HG03571 (cell line): ENCODE results near the gene NCOA6.

ENCODE experiments used
- ATAC-seq: cut with Tn5 transposase; IDR thresholded peaks from one replicate; pipeline ENCODE4 v1.9.1; 2021; ENCODE audit not compliant: unreplicated experiment

NCOA6 gene

DNA sequence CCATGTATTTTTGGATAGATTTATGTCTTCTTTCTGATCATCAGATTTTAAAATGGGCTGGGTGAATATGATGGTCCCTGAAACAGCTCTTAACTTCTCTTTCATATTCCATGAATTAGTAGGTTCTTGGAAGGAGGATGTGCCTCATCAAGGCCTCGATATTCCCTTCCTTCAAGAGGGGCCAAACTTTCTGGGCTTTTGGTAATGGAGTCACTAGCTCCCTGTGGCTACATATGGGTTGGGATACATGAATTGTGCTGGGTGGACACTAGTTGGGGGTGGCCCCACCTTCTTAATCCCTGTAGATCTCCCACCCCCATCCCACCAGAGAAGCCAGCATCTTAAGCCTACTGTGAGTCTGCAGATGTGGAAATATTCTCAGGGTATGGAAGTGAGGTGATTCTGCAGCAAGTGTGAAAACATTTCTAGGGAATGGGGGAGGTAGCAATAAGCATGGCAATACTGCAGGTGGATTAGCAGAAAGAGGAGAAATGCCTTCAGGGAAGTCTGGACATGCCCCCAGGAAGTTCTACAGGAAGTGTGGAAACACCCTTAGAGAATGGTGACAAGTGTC is 119.1 kb downstream of the NCOA6 start:
- no peak for ATAC-seq

DNA sequence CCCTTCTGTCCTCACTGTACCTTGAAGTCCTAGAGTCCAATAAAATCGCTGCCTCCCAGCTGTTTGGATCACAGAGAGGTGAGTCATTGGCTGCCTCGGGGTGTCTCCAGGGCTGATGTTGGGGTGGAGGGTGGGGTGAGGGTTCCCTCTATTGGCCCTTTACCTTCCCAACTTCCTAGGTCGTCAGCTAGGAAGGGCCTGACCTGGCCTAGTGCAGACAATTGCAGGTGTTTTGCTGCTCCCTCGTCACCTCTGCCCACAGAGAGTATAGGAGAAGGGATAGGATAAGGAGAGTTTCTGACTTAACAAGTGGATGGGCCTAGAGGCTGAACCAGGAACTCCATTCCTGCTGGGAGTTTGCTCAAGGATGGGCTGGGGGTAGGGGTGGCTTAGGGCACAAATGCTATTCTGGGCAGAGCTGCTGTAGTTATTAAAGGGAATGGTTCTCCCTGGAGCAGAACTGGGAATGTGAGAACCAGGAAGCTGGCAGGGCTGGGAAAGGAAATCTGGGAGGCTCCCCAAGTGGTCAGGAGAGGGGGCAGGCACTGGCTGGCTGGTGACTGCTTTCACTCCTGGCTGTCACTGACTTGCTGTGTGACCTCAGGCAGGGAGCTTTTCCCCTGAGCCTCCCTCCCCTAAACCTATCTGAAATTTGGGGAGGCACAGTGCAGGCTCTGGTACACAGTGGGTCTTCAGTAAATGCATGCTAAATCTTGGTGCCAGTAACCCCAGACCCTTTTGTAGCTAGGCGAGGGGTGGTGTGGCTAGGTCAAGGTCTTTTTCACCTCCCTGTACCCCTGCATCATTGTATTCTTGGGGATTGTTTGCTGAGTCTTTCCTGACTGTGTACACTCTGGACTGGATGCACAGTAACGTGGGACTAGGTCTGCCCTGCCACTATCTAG is 119.8 kb downstream of the NCOA6 start:
- no peak for ATAC-seq

DNA sequence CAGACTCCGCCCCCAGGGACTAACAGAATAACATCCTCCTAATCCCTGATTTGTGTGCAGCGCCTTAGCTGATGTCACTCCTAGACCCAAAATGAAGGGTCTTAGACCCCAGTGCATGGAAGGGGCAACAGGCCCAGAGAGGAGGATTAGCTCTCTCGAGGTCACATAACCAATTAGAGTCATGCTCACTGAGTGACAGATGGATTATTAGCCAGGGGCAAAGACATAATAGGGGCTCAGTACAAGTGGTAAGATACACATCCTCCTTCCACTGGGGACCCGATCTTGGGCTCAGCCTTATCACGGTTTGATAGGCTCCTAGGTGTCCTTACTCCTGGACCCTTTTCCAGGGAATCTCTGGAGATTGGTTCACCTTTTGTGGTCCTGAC is 120.4 kb downstream of the NCOA6 start:
- ATAC-seq, result no peak

DNA sequence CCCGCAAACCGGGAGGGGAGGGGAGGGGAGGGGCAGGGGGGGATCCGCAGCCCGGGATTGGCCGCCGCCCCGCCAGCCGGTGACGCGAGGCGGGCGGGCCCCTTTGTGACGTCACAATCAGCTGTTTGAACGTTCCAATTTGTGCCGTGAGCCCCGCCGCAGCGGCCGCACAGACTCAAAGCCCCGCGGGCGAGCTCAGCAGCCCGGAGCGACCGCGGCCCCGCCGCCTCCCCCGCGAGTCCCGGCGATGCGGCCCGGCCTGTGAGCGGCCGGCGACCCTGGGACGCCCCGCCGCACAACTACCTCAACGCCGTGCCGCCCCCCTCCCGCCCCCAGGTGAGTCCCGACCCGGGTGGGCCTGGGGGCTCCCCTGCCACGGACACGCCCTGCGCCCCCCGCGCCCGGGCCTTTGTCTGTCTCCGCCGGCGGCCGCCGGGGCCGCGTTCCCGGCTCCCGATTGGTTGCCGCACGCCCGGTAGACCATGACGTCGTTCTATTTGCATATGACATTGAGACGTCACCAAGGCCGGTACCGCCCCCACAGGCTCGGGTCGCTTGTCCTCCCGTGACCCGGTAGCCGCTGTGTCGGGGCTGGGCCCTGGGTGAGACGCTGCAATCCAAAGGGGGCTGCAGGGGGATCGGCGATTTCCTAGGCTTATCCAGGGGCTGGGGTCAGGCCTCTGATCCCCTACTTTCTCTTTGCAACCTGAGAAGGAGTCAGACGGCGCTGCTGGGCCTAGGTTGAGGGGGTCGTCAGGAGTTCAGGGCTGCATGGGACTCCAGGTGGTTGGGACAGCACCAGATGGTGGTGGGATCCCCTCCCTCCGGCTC is 121.1 kb downstream of the NCOA6 start, which contains the start of gene TP53INP2:
TSS of gene TP53INP2 (plus strand) at position 168 of the 831 bp plus-strand sequence. CDS start 4,396 bp downstream, outside the sequence.
- peak; percentile 44 for ATAC-seq

DNA sequence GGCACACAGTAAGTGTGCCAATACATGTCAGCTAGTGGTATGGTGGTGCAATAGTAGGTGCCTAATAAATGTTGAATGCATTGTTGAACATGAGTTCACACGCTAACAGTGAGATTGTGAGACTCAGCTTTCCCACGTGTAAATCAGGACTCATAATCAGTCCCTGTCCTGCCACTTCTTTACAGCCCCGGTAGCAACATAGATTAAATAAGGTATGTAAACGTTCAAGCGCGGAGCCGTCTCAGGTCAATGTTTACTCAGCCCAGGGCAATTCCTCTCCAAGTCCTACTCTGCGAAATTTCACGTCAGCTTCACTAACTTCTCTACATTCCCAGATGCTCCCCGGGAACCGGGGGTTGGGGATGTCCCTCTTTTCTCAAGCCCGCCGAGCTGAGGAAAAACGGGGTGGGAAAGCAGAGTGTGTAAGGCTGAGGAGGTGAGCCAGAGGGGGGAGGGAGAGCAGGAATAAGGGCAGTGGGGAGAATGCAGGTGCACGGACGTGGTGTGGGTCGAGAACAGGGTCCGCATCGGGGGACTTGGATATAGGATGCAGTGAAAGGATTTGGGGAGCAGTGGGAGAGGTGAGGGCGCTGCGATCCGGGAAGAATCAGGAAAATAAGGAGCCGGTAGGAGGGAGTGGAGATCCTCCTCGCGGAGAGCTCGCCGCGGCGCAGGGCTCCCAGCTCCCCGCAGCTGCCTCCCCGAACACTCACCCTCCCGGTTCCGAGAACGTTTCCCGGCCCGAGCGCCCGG is 121.9 kb downstream of the NCOA6 start:
- no peak for ATAC-seq

DNA sequence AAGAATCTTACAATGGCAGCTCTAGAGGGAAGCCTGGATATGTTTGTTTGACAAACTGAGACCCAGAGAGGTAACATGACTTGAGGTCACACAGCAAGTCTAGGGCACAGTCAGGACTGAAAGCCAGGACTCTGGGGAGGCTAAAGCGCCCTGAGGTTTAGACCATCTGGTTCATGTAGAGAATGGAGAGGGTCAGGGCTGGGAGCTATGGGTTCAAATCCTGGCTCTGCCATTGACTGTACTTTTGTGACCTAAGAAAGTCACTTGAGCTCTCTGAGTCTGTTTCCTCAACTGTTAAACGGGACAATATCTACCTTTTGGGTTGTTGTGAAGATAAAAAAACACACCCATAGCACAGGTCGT is 122.4 kb downstream of the NCOA6 start:
- ATAC-seq, result no peak

DNA sequence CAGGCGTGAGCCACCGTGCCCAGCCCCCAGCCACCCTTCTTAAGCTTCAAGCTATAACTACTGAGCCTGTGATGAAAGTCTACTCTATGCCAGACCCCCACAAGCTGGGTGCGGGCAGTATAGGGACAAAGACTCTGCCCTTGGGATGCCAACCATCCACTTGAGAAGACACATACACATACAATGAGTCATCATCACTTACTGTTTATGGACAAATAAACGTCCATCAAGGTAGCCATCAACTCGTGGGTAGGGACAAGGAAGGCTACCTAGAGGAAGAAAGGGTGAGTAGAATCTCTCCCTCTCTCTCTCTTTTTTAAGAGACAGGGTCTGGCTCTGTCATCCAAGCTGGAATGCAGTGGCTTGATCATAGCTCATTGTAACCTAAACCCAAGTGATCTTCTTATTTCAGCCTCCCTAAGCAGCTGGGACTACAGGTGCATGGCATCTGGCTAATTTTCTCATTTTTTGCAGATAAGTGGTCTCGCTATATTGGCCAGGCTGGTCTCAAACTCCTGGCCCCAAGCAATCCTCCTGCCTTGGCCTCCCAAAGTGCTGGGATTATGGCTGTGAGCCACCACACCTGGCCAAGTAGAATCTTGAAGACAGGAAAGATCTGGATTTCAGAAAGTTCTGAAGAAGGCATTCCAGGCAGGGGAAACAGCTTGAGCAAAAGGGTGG is 123.9 kb downstream of the NCOA6 start:
- ATAC-seq, result no peak

DNA sequence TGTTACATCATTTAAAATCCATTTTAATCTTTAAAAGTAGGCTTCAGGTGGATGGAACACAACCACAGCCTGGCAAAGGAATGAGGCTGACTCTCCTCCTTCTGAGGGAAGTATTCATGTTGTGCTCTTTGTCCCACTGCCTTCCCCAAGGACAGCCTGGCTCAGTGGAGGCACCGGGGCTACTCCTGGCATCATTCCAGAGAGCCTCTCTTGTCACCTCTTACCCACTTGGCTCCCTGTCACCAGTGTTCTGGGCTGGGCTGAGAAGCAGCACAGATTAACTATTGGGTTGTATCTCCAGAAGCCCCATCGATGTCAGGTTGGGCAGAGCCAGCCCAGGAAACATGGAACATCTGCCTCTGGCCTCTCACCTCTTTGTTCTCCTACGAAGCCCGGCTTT is 132.0 kb downstream of the NCOA6 start:
- no peak for ATAC-seq

DNA sequence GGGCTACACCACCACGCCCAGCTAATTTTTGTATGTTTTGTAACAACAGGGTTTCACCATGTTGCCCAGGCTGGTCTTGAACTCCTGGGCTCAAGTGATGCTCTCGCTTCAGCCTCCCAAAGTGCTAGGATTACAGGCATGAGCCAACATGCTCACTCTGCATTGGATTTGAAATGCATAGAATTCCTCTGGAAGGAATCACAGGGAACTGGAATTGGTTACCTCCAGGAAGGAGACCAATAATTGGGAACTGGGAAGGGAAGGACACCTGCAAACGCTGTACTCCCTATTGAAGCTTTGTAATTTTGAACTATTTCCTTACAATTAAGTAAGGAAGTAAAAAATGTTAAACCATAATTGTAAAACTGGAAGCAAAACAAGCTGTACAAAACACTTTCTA is 133.6 kb downstream of the NCOA6 start:
- ATAC-seq, result no peak

DNA sequence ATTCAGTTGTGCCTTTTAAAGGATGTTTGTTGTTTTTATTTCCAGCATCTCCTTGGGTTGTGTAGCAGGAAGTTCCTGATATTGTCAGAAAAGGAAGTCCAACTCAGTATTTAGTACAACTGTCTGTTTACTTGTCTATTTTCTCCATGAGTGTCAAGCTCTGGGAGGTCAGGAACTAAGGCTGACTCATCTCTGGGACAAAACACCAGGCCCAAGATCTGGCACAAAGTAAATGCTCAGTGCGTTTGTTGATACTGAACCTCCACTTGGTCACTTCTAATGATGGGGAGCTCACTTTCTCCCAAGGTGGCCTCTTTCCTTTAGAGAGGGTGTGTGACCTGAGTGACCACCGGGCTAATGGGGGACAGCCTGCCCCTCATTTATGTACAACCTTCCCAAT is 136.0 kb downstream of the NCOA6 start:
- ATAC-seq, result no peak

DNA sequence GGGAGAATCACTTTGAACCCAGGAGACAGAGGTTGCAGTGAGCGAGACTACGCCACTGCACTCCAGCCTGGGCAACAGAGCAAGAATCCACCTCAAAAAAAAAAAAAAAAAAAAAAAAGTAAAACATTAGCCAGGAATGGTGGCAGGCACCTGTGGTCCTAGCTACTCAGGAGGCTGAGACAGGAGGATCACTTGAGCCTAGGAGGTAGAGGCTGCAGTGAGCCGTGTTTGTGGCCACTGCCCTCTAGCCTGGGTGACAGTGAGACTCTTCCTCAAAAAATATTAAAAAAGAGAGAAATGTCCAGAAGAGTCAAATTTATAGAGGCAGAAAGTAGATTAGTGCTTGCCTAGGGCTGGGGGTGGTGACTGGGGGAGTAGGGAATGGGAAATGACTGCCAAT is 141.8 kb downstream of the NCOA6 start:
- ATAC-seq, result no peak

DNA sequence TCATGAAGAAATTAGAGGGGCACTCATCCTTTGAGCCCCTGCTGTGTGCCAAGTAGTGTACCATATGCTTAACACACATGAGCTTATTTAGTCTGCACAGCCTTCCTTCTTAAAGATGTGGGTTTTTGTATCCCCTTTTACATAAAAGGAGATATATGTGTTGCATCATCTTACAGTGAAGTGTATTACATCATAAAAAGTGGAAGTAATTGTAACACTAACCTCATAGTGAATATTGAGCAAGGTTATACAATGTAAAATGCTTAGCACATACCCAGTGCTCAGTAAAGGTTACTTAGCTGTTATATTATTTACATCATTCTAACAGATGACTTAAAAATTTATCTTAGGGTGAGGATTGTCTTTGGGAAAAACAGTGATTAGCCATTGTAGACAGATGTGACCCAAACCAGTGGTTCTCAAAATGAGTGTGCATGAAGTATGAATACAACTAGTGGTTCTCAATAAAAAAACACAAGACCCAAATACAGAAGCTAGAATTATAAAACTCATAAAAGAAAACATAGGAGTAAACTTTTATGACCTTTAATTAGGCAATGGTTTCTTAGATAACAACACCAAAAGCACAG is 144.8 kb downstream of the NCOA6 start:
- ATAC-seq, result no peak

DNA sequence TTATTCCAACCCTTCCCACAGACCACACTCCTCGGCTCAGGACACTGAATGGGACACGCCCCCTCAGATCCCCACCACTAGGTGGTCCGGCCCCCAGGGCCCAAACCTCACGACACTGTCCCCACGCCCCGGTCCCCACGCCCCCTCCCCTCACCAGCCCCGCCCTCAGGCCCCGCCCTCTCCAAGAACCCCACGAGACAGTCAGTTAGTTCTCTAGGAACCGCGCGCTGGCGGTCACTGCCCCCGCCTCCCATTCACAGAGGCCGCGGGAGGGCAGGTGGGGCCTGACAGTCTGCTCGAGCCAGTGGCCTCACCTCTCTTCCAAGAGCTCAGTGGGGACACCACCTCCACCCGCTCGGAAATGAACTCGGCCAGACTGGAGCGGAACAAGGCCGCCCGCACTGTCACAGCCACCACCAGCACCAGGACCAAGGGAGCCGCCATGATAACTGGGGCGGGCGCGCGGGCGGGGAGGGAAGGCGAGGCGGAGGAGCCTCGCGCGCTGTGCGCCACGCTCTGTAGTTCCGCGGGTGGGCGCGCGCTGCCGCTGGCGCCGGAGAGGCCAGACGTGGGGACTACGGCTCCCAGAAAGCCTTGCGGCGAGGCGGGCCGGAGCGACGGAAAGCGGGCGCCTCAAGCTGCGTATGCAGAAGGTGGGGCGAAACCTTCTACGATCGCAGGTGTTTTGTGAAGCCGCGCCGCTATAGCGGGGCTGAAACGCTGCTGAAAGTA is 148.6 kb downstream of the NCOA6 start, which contains the start of gene PIGU:
TSS of gene PIGU (minus strand) at position 451 of the 732 bp plus-strand sequence. CDS start at position 444, 7 bp downstream.
- peak; percentile 94 for ATAC-seq

DNA sequence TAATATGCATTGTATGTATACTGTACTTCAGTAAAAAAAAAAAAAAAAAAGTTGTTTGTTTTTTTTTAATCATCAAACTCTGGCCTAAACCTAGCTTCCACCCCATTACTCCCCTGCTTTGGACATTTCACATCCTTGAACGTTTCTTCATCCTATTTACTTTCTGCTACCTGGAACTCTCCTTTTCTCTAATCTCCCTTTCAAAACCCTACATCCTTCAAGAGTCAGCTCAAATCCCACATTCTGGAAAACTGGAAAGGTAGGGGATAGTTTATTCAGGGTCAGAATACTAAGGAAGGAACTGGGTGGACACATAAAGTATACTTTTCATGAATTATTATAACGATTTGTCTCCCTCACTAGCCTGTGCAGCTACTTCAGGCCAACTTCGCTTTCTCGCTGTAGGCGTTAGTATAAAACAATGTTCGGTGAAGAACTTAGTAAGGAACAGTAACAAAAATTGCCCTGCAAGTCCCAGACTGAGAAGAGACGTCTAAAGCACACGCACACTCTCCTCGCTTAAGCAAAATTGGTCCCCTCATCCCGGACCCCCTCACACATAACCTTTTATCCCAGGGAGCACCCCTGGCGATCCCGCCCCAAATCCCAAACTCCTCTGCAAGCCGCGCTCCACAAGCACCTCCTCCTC is 149.3 kb downstream of the NCOA6 start:
- ATAC-seq, result no peak

DNA sequence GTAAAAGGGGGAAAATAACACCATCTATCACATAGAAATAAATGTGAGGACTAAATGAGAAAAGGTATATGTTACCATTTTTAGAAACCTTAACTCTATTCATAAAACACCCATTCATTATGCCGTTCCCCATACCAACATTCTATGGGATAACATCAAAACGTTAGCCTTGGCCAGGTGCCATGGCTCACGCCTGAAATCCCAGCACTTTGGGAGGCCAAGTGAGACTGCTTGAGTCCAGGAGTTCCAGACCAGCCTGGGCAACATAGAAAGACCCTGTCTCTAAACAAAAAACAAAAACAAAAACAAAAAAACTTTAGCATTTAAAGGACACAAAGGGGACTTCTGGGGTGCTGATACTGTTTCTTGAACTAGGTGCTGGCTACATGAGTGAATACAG is 149.9 kb downstream of the NCOA6 start:
- ATAC-seq, result no peak

DNA sequence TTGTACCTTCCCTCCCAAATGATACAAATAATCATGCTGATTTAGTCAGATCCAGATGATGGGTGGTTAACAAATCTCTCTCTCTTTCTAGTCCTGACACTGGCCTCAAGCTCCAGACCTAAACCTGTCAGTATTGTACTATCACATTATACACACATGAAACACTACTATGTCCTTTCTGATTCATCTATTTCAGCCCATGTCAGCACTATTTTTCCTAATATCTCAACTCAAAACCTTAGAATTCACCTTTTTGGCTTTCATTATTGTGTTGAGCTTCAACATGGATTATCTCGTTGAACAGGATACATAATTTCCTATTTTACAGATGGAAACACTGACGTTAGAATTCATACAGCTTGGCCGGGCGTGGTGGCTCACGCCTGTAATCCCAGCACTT is 152.0 kb downstream of the NCOA6 start:
- no peak for ATAC-seq

DNA sequence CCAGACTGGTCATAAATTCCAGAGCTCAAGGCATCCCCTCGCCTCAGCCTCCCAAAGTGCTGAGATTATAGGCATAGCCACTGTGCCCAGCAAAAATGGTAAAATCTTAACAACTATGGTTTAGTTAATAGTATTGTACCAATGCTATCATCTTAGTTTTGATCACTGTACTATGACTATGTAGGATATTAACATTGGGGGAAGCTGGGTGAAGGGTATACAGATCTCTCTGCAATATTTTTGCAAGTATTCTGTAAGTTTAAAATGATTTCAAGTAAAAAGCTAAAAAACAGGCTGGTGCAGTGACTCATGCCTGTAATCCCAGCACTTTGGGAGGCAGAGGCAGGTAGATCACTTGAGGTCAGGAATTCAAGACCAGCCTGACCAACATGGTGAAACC is 156.4 kb downstream of the NCOA6 start:
- no peak for ATAC-seq
